ENCODE measurements around the gene COX7C.
A peak's percentile ranks its signal among the peaks of the same experiment; 100 is the strongest.
"Not testable (repeated sequence)": the region's sequence is repeated elsewhere in the genome, so short reads cannot be mapped to it uniquely, and the experiment has no call there.

Gene COX7C, protein sequence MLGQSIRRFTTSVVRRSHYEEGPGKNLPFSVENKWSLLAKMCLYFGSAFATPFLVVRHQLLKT

GRCh38 chr5:86617756-86618576 lies at the start of gene COX7C:
Gene COX7C (plus strand): TSS chr5:86617941. CDS start chr5:86618056, 115 bp downstream.
- DNase-seq (ENCODE audit: low spot score), result peak; percentile 92

DNA sequence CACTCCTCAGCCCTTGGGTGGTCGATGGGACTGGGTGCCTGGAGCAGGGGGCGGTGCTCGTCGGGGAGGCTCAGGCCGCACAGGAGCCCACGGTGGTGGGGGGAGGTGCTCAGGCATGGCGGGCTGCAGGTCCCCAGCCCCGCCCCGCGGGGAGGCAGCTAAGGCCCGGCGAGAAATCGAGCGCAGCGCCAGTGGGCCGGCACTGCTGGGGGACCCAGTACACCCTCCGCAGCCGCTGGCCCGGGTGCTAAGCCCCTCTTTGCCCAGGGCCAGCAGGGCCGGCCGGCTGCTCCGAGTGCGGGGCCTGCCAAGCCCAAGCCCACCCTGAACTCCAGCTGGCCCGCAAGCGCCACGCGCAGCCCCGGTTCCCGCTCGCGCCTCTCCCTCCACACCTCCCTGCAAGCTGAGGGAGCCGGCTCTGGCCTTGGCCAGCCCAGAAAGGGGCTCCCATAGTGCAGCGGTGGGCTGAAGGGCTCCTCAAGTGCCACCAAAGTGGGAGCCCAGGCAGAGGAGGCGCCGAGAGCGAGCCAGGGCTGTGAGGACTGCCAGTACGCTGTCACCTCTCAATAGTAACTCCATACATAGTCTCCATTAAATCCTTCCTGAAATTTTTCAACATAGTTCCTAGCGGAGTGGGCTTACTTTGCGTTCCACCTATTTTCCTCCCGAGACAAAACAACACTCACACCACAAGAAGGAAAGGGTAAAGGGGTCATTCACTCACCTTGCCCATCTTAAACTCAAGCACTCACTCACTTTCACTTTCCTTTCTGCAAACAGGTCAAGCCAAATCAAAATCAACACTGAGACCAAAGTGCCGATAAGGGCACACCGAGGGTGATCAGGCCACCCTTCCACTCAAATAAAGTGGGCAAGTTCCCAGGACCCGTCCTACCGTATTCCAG lies 48.0 kb upstream of the COX7C start:
- not testable (repeated sequence) for DNase-seq (ENCODE audit: low spot score)

DNA sequence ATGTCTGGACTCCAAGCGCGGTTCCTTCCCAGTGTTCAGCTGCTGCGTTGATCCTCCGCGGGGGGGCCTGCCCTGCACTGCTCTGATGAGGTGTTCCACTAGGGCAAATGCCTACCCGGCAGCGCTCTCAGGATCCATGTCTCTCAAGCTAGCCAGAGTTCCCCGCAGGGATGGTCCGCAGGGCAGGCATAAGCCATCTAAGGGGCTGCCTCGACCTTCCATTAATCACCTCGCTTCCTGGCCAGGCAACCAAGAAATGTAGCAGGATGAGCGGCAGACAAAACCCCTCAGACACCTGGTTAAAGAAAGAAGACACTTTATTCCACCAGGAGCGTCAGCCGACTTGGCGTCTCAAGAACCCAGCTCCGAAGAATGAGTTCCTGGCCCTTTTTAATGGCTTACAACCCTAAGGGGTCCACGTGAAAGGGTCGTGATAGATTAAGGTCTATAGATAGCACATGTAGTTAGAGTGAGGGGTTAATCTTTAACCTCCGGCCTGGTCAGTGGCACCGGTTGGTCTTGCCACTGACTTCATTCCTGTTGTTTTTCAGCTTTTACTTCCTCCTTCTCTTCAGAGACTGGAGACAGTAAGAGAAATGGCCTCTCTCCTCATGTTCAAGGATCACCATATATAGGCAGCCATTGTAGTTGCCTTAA lies 47.2 kb upstream of the COX7C start:
- DNase-seq (ENCODE audit: low spot score), result no peak

DNA sequence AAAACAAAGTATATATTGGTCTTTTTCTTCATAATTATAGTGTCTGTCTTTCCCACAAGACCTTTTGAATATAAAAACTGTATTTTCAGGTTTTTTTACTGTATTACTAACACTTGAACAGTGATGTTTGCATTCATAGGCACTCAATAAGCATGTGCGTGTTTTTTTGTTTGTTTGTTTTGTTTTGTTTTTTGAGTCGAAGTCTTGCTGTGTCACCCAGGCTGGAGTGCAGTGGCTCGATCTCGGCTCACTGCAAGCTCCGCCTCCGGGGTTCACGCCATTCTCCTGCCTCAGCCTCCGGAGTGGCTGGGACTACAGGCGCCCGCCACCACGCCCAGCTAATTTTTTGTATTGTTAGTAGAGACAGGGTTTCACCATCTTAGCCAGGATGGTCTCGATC lies 46.6 kb upstream of the COX7C start:
- DNase-seq (ENCODE audit: low spot score), result not testable (repeated sequence)

GRCh38 chr5:86572825-86573517 lies 44.8 kb upstream of the COX7C start:
- DNase-seq (ENCODE audit: low spot score), result no peak

DNA sequence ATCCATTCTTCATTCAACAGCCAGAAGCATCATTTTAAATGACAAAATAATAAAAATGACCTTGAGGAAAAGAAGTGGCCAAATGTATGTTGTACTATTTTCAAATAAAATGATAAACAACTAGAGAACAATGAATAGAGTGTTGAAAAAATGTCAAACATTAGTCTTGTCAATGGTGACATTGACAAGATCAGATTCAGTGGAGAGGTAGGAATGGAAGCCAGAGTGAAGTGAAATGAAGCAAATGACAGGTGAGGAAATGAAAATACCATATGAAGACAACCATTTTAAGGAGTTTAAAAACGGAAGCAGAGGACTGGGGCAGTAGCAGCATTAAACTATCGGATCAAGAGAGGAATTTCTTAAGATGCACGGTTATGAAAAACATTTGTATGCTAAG lies 38.2 kb upstream of the COX7C start:
- DNase-seq (ENCODE audit: low spot score), result no peak

- DNase-seq (ENCODE audit: low spot score), result no peak
Measured at GRCh38 chr5:86596476-86596875, 21.3 kb upstream of the COX7C start.

GRCh38 chr5:86605881-86606280 lies 11.9 kb upstream of the COX7C start:
- no peak for DNase-seq (ENCODE audit: low spot score)

GRCh38 chr5:86613455-86613854 lies 4.3 kb upstream of the COX7C start:
- no peak for DNase-seq (ENCODE audit: low spot score)

- no peak for DNase-seq (ENCODE audit: low spot score)
Measured at GRCh38 chr5:86617309-86617755, 409 bp upstream of the COX7C start.

- no peak for DNase-seq (ENCODE audit: low spot score)
Measured at GRCh38 chr5:86623785-86624483, 6.2 kb downstream of the COX7C start.

DNA sequence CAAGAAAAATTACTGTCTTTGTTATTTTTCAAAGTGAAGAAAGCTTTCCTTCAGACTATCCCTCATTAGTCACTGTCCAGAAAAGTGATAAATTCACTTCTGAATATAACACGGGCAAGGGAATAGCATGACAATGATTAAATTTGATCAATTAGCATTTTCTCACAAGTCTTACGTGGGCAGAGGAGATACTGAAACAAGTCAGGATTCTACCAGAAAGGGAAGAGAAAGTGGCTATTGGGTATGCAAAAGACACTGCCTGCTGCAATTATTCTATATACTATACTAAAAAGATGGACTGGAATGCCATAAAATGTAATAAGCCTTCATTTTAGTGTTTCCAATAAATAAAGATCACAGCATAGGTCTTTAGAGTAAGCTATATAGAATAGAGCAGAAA lies 7.4 kb downstream of the COX7C start:
- no peak for DNase-seq (ENCODE audit: low spot score)

- DNase-seq (ENCODE audit: low spot score), result no peak
Measured at GRCh38 chr5:86626149-86626548, 8.4 kb downstream of the COX7C start.

GRCh38 chr5:86631165-86631564 lies 13.4 kb downstream of the COX7C start:
- no peak for DNase-seq (ENCODE audit: low spot score)

GRCh38 chr5:86640998-86641397 lies 23.3 kb downstream of the COX7C start:
- no peak for DNase-seq (ENCODE audit: low spot score)

- DNase-seq (ENCODE audit: low spot score), result no peak
Measured at GRCh38 chr5:86644843-86645242, 27.1 kb downstream of the COX7C start.

DNA sequence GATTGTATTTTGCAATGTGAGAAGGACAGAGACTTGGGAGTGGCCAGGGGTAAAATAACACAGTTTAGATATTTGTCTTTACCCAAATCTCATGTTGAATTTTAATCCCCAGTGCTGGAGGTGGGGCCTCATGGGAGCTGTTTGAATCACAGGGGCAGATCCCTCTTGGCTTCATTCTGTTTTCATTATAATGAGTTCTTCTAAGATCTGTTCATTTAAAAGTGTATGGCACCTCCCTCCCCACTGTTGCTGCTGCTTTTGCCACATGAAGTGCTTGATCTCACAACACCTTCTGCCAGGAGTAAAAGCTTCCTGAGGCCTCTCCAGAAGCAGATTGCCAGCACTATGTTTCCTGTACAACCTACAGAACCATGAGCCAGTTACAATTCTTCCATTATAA lies 28.1 kb downstream of the COX7C start:
- DNase-seq (ENCODE audit: low spot score), result no peak

DNA sequence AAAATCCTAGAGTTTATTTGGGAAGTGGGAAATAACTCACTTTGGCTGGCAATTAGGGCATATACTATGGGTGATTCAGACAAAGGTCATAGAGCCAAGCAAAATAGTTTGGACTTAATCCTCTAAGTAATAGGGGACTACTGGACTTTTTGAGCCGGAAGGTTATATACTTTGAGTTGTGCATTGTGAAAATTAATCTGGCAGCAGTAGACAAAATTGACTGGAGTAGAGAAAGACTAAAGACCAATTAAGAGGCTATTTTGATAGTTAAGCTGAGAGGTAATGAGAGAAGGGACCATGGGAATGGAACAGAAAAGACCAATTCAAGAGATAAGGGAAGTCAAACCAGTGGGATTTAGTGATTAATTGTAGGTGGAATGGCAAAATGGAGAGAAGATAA lies 28.9 kb downstream of the COX7C start:
- no peak for DNase-seq (ENCODE audit: low spot score)

DNA sequence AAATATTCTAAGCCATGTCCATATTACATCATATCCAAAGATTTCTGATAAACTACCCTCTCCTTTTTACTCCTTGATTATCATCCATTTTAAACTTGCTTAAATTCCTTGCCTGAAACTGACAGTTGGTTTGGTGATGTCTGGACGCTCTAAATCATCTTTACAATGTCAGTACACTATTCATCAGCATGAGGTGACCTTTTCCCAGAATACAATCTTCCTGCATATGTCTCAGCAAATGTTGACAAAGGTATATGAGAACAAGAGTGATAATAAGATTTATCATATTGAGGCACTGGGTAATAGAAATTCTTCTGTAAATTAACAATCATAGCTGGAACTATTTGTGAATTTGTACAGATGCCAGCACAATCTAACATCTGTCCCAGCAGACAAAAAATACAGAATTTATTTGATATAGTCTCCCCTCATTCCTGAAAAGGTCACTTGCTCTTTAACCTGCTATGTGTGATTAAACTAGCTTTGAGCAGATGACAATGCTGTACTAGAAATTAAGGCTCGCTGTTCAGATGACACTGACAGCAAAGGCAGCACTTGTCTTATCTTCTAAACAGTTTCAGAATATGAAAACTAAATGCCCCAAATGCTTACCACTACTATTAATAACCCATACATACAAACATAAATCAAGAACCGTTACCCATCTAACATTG lies 32.2 kb downstream of the COX7C start:
- DNase-seq (ENCODE audit: low spot score), result no peak

DNA sequence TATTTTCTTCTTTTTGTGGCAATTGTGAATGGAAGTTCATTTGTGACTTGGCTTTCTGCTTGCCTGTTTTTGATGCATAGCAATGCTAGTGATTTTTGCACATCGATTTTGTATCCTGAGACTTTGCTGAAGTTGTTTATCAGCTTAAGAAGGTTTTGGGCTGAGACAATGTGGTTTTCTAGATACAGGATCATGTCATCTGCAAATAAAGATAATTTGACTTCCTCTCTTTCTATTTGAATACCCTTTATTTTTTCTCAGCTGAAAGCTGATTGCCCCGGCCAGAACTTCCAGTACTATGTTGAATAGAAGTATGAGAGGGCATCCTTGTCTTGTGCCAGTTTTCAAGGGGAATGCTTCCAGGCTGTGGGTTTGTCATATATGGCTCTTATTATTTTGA lies 43.0 kb downstream of the COX7C start:
- DNase-seq (ENCODE audit: low spot score), result not testable (repeated sequence)
